H7 (cell line): Measurements from ENCODE around the gene KIF13A. TPM values are rescaled to one million over a fixed set of nuclear protein-coding genes. Genes with fewer than 3 reads are reported as not detected.

ENCODE experiments used
- DNase-seq: peaks from one replicate; pipeline ENCODE4 v3.0.0; 2012
- H3K27me3 ChIP-seq: 2 replicates; pipeline ENCODE4 v1.6.0; 2011; ENCODE audit warnings: mild to moderate bottlenecking, low read length; ENCODE audit not compliant: control insufficient read depth, insufficient read depth
- H3K36me3 ChIP-seq: replicated peaks from 2 replicates; pipeline ENCODE4 v1.5.1; 2011; ENCODE audit warnings: low read length; ENCODE audit not compliant: control insufficient read depth, insufficient read depth
- H3K4me3 ChIP-seq: 2 replicates; pipeline ENCODE4 v1.5.1; 2011; ENCODE audit warnings: low read depth, mild to moderate bottlenecking, control low read depth, low read length, moderate library complexity; ENCODE audit not compliant: insufficient read depth
- total RNA-seq: library from RNA; depleted of rRNA; stranded (reverse); fragments of >200 nt; shearing (Covaris generic); gene quantifications from 2 replicates; pipeline ENCODE4 v1.2.3, GENCODE V29; 2014

The KIF13A gene
- total RNA-seq, 1 experiment from 2014 or later: 21.0 TPM

DNA sequence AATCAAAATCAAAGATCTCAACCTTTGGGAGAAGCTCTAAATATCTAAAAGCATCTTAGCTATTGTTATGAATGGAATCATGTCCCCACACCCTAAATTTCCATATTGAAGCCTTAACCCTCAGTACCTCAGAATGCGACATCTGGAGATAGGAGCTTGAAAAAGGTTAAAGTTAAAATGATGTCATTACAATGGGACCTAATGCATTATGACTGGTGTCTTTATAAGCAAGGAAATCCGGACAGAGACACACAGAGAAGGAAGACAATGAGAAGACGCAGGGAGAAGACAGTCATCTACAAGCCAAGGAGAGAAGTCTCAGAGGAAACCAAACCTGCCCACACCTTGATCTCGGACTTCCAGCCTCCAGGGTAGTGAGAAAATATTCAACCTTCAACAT, 46.1 kb downstream of the KIF13A start:
- no peaks in the 10 kb centered on the region for H3K36me3 ChIP-seq
- no peak for DNase-seq
- H3K27me3 ChIP-seq: no peaks in the 10 kb centered on the region
- no peak overlapping the region for H3K4me3 ChIP-seq

DNA sequence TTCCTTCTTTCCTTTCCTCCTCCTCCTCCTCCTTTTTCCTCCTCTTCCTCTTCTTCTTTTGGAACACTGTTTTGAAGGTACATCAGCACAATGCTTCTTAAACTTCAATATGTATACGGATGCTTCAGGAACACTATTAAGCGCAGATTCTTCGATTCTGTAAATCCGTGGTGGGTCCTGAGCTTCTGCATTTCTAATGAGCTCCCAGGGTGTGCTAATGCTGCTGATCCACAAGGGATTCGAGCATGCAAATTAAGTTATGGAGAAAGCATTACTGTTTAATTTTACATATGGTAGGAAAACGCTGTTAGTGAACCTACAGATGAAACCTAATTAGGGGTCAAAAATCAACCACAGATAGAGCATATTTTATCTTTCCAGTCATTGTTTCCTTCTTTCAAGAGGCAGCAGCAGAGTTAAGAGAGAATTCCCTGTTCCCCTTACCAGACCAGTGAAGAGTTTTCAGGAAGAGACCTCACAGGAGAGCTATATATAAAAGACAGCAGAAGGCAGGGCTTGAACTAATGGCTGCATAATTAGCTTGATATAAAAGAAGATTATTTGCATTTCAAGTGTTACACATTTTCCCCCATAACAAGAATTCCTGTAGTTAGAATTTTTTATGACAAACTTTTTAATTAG, 47.2 kb downstream of the KIF13A start:
- H3K36me3 ChIP-seq: no peaks in the 10 kb centered on the region
- H3K4me3 ChIP-seq: peak overlapping the region; percentile 20
- no peaks in the 10 kb centered on the region for H3K27me3 ChIP-seq
- no peak for DNase-seq

DNA sequence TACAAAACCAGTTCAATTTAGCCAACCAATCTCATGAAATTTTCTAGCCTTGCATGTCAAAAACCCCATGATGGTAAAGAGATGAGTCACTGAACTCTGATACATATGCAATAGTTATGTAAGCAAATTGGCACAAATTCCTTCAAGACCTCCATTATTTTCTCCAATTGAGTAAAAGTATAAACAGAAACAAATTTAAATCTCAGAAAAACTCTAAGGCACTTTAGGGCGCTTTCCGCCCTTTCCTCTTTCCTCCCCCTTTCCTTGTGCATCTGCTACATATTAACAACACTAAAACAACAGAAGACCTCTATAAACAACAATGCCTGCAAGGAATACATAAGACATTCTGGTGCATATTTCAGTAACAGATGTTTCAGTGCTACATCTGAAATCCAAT, 48.5 kb downstream of the KIF13A start:
- Histone ChIP-seq H3K36me3 (no peaks in the 10 kb centered on the region), H3K27me3 (no peaks in the 10 kb centered on the region), H3K4me3 (no peak overlapping the region)
- DNase-seq: no peak

DNA sequence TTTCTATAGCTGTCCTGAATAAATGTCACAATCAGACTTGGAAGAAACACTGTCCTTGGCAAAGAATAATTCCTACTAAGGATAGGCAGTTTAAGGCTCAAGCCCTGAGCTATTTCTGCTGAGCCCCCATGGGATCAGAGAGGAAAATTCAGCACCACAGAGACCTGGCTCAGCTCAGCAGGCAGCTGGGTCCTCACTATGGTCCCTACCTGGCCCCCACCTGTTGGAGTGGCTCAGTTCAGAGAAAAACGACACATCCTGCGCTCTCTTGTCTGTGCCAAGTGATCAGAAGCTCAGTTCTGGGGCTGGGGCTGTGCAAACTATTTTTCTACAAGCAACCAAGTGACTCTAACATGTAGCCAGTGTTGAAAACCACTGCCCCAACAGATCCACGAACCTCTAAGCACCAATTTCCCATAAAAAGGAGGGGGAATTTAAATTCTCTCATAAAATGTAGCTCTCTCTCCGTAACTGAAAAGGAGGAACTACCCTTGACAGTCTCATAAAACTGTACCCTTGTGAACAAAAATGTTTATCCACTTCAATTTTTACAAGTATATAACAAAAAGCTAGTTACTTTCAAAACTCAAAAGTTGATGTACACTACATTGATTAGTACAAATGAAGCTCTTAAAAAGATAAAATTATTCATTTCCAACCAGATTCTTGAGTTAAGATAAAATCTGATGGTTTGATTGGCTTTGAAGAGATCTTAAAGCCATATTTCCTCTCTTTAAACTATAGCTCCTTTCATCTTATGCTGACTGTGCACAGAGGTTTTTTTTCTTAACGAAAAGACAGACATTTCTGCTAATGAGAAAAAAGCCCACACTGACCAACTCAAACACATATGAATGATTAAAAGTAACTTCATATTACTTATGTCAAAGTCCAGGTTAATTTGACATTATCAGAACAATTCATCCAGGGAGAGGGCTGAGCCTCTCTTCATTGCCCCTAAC, 52.0 kb downstream of the KIF13A start:
- Histone ChIP-seq H3K27me3 (no peaks in the 10 kb centered on the region), H3K4me3 (no peak overlapping the region), H3K36me3 (no peaks in the 10 kb centered on the region)
- no peak for DNase-seq

DNA sequence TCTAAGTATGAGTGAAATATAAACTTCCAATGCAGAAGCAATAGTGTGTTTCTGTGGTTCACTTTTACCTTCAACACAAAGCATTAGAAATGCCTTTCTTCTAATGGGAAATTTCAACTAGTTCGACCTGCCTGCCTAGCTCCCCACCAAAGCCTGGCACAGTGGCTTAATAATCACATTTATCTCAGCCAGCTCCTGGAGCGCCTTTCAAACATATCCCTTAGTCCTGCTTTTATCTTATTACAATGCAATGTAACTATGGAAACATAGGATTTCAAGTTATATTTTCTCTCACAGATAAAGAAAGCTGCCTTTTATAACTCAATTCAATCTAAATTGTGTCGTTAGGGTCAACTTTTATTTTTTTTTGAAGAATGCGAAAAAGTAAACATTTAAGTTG, 53.7 kb downstream of the KIF13A start:
- Histone ChIP-seq H3K36me3 (no peaks in the 10 kb centered on the region), H3K4me3 (no peak overlapping the region), H3K27me3 (no peaks in the 10 kb centered on the region)
- DNase-seq: no peak

DNA sequence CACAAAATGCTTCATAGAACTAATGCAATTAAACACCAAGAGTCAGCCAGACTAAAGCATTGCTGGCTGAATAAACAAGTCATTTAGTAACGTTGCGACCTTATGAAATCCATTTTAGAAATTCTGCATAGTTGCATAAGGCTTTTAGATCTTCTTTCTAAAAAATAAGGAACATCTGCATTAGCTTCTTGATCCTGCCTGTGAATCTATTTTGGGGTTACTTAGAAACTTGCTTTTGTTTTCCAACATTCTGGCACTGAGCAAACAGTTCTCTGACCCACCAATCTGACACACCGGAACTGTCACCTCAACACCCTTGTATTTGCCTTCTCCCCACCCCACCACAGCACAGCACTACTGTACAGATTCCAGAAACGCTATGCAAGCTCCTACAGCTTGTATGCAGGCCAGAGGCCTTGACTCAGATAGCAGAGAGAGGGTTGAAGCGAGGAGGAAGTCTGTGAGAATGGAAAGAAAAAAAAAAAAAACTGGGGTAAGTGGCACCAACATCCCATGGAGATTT, 55.0 kb downstream of the KIF13A start:
- Histone ChIP-seq H3K36me3 (no peaks in the 10 kb centered on the region), H3K27me3 (no peaks in the 10 kb centered on the region), H3K4me3 (no peak overlapping the region)
- no peak for DNase-seq

DNA sequence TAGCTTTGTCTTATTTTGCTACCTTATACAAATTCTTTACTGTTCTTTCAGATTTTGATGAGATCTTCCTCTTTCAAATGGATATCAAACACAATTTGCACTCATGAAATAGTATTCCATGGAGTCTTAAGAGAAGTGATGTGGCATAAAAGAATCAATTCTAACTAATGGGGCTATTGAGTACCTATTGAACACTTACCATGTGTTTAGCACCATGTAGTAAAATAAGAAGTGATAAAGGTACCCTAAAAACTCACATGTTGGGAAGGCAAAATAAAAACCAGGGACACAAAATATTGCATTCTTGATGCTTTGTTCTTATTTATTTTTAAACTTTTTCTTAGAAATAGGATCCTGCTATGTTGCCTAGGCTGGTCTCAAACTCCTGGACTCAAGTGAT, 56.2 kb downstream of the KIF13A start:
- no peaks in the 10 kb centered on the region for H3K27me3 ChIP-seq
- H3K4me3 ChIP-seq: no peak overlapping the region
- DNase-seq: no peak
- no peaks in the 10 kb centered on the region for H3K36me3 ChIP-seq

DNA sequence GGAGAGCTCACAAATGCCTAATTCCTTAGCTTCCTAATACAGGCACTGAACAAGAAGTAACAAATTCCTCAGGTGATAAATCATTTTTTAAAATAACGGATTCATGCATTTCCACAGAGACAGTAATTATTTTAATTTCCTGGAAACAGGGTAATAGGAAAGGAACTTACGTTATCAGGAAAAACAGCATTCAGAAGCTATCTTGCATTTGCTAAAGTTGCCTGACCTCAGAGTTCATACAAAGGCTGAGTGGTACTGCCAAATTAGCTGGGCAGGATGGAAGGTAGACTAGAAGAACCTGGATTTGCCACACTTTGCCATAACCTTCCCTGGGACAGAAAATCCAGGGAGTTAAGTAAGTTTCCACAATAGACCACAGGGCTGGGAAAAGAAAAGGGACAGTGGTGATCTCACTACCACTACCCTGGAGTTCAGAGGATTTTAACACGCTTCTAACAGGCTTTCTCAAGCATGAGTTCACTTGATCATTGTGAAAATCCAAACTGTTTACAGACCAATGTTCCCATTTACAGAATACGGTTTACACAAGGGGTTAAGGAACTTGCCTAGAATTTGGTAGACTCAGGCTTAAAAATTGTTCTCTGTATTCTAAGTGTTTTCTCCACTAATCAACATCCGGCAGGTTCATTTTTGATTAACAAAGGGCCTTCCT, 57.0 kb downstream of the KIF13A start:
- Histone ChIP-seq H3K4me3 (no peak overlapping the region), H3K36me3 (no peaks in the 10 kb centered on the region), H3K27me3 (no peaks in the 10 kb centered on the region)
- DNase-seq: no peak

DNA sequence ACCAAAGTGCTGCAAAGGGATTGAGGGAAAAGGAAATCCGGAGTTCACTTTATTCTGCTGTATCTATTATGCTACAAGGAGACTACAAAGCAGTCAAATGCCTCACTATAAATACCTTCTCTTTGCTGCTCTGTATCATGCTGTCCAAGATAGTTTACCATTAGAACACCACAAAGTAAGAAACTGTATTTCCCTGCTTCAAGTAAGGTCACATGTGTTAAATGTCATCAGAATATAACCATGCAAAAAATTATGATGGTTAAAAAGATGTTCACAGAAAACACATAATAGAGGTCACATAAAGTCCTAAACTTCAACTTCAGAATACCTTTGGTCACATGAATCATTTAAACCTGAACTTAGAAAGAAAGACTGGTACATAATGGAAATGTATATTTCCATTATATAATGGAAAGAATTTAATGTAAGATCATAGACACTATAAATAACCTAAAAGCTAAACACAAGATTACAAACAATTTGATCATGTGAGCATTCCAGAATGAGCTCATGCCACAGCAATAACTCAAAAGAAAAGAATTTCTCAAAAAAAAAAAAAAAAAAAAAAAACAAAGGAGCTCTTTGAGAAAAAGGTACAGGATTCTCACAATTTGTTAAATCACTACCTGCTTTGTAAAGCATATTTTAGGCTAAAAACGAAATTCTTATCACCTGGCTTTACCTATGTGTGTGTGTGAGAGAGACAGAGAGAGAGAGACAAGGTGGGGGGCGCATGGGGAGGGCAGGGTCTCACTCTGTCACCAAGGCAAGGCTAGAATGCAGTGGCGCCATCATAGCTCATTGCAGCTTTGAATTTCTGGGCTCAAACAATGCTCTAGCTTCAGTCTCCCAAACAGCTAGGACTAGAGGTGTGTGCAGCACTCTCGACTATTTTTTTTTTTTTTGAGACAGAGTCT, 58.7 kb downstream of the KIF13A start:
- DNase-seq: no peak
- Histone ChIP-seq H3K27me3 (no peaks in the 10 kb centered on the region), H3K36me3 (no peaks in the 10 kb centered on the region), H3K4me3 (no peak overlapping the region)

DNA sequence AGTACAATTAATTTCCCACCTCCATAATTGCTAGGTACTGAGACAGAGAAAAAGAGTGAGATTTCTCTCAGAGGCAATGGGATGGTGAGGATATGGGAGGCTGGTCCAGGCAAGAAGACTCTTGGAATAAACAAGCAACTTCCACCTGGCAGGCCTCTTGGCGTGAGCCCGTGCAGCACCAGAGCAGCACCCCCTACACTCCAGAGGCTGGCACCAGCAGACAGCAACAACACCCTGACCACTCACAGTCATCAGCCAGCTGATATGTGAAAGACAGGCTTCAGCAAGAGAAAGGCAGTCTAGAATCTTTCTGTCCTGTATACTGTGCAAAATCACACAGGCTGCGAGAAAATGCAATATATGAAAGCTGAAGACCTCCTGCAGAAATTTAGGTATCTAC, 59.7 kb downstream of the KIF13A start:
- no peak for DNase-seq
- H3K4me3 ChIP-seq: no peak overlapping the region
- H3K27me3 ChIP-seq: no peaks in the 10 kb centered on the region
- no peaks in the 10 kb centered on the region for H3K36me3 ChIP-seq

DNA sequence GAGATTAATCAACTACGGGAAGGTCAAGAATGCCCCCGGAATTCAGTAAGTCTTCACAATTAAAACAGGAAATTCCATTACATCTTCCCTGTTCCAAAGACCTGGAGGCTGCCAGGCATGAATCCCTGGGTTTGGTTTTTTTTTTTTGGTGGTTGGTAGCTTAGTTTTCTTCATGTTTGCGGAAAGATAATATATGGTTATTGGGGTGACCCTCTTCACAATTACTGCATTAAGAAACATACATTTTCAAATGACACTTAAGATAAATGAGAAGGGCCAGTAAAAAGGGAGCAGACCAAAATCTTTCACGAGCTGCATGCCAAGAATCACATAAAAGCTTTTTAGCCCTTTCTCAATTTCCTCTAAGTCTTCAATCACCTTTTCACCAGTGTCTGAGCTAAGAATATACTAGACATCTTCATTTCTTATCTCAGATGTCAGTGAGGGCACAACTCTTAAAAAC, 64.0 kb downstream of the KIF13A start:
- DNase-seq: no peak
- H3K4me3 ChIP-seq: no peak overlapping the region
- H3K27me3 ChIP-seq: no peaks in the 10 kb centered on the region
- H3K36me3 ChIP-seq: no peaks in the 10 kb centered on the region

DNA sequence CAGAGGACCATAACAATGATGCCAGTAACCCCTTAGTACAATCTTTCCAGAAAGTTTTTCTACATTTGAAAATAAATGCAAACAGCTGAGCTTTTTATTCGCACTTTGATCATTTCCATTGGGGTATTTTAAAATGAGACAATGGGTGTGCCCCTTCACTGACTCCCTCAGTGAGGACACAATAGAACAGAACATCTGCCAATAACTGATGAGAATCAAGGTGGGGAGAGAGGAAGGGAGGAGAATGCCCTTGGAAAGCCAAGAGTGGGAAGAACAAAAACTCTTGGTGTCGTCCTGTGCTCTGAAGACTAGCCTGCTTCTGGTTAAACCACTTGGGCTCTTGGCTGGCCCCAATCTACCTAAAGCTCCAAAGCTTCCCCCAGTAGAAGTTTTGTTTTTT, 66.0 kb downstream of the KIF13A start:
- DNase-seq: no peak
- H3K4me3 ChIP-seq: no peak overlapping the region
- H3K36me3 ChIP-seq: no peaks in the 10 kb centered on the region

DNA sequence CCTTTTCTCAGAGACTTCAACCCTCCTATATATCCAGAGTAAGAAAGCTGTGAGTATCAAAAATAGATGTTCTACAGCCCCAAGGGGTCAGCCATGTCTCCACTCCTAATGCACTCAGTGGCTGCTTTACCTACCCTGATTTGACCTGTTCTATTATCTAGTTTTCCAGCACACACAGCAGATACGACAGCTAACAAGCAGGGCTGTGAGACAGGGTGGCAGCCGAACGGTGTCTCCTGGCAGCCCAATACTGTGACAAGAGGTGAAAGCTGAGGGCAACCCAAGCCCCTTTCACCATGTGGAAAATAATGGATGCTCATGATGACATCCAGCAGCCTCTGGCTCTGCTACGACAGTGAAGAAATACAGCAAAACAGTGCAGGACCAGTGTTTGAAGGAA, 67.9 kb downstream of the KIF13A start:
- Histone ChIP-seq H3K36me3 (no peaks in the 10 kb centered on the region), H3K4me3 (no peak overlapping the region), H3K27me3 (no peaks in the 10 kb centered on the region)
- no peak for DNase-seq

More for the DNA sequence above, 66.0 kb downstream of the KIF13A start:
- H3K27me3 ChIP-seq: no peaks in the 10 kb centered on the region
